Lung (tissue), 12 donors: Measurements from ENCODE around the gene FAM124A. TPM values are rescaled to one million over a fixed set of nuclear protein-coding genes. Genes with fewer than 3 reads are reported as not detected.

Source experiments
- ATAC-seq: fragments of 200-7000 bp; cut with Tn5 transposase; one replicate; pipeline ENCODE4 v1.9.1; 2020; ENCODE audit warnings: moderate number of reproducible peaks; ENCODE audit not compliant: insufficient read depth, low FRiP score
- DNase-seq, 3 donors: peaks; one replicate each; pipeline ENCODE4 v3.0.0-alpha.2; 2013 to 2017
- H3K27ac ChIP-seq, 2 donors: one replicate each; pipeline ENCODE4 v1.5.1; 2013; ENCODE audit warnings: mild to moderate bottlenecking in 2 of 2, moderate library complexity in 2 of 2, control low read depth in 1 of 2, inconsistent platforms in 1 of 2, low read depth in 1 of 2, low read length in 1 of 2
- H3K27me3 ChIP-seq, 3 donors: one replicate each; pipeline ENCODE4 v1.5.1; 2013; ENCODE audit warnings: low read length in 2 of 3; ENCODE audit not compliant: control insufficient read depth in 3 of 3, insufficient read depth in 3 of 3
- H3K36me3 ChIP-seq, 4 donors: one replicate each; pipeline ENCODE4 v1.5.1; 2013; ENCODE audit warnings: low read length in 4 of 4, mild to moderate bottlenecking in 1 of 4, moderate library complexity in 1 of 4; ENCODE audit not compliant: control insufficient read depth in 4 of 4, insufficient read depth in 4 of 4
- H3K4me1 ChIP-seq, 5 donors: one replicate each; pipeline ENCODE4 v1.5.1; 2013; ENCODE audit warnings: low read length in 5 of 5, mild to moderate bottlenecking in 2 of 5, moderate library complexity in 1 of 5; ENCODE audit not compliant: control insufficient read depth in 5 of 5, insufficient read depth in 5 of 5
- H3K4me3 ChIP-seq: one replicate; pipeline ENCODE4 v1.5.1; 2013; ENCODE audit warnings: mild to moderate bottlenecking, control low read depth, moderate library complexity
- H3K9ac ChIP-seq, 2 donors: one replicate each; pipeline ENCODE4 v1.5.1; 2013; ENCODE audit warnings: low read length in 2 of 2, control low read depth in 1 of 2; ENCODE audit not compliant: insufficient read depth in 1 of 2
- H3K9me3 ChIP-seq, 4 donors: one replicate each; pipeline ENCODE4 v1.5.1; 2013; ENCODE audit warnings: low read length in 3 of 4, mild to moderate bottlenecking in 1 of 4, moderate library complexity in 1 of 4; ENCODE audit not compliant: control insufficient read depth in 4 of 4, insufficient read depth in 3 of 4
- CTCF ChIP-seq: IDR thresholded peaks from 2 replicates; pipeline ENCODE4 v1.5.1; 2012; ENCODE audit warnings: mild to moderate bottlenecking; ENCODE audit errors: control extremely low read depth, extremely low read depth
- WGBS, 2 donors: extraction: QIAGEN DNeasy Blood & Tissue Kit; methylation state at CpG; one replicate each; pipeline ENCODE4 v1.1.7; 2013; 5-methylcytosine and 5-hydroxymethylcytosine counted together
- polyA plus RNA-seq, 2 donors: library from polyadenylated mRNA; stranded (reverse); fragments of 200-250 nt; gene quantifications; one replicate each; pipeline ENCODE4 v1.2.1, GENCODE V29; 2013
- total RNA-seq, 2 donors: library from RNA; depleted of rRNA in 1 of 2; stranded (reverse); fragments of >200 nt in 1 of 2; gene quantifications; one replicate each; pipeline ENCODE4 v1.2.1, GENCODE V29; 2014 to 2021
- donor health status: control.
- donor health status: control.
- donor health status: Bipolar disorder and iron deficiency.
- donor health status: healthy.
- donor health status: DM: yes; HTN: yes; CAD: no.

FAM124A gene
- total and polyA plus RNA-seq, 4 donors, result 0.87 to 2.9 (median 1.7) TPM

- no peak for TF ChIP-seq CTCF
- ATAC-seq, result no peak
- no peak overlapping the region for H3K4me3 ChIP-seq
- H3K9me3 ChIP-seq, result peaks cover 0 to 3% (median 0%) of the 10 kb centered on the region in 4 donors
- H3K9ac ChIP-seq, result no peak overlapping the region
- no peaks in the 10 kb centered on the region for H3K27me3 ChIP-seq
- H3K27ac ChIP-seq, result no peak overlapping the region
- H3K4me1 ChIP-seq, result peaks cover 4 to 38% (median 14%) of the 10 kb centered on the region in 5 donors
- WGBS, 2 donors, result 89 to 96% methylated on average over 9 of the region's 9 CpGs
- H3K36me3 ChIP-seq, result no peaks in the 10 kb centered on the region
- no peak for DNase-seq
Observed at GRCh38 chr13:51233117-51233826, 11.1 kb downstream of the FAM124A start.

GRCh38 chr13:51234676-51235075 lies 12.5 kb downstream of the FAM124A start:
- 85 to 89% methylated on average over 10 of the region's 10 CpGs for WGBS, 2 donors
- no peak overlapping the region for H3K9ac ChIP-seq
- no peaks in the 10 kb centered on the region for H3K36me3 ChIP-seq
- no peak overlapping the region for H3K4me3 ChIP-seq
- H3K27me3 ChIP-seq, result no peaks in the 10 kb centered on the region
- no peak for TF ChIP-seq CTCF
- H3K9me3 ChIP-seq, result peaks cover 0 to 3% (median 0%) of the 10 kb centered on the region in 4 donors
- ATAC-seq, result no peak
- H3K27ac ChIP-seq, result no peak overlapping the region
- DNase-seq, result no peak
- H3K4me1 ChIP-seq, result peaks cover 4 to 44% (median 14%) of the 10 kb centered on the region in 5 donors

- no peak for TF ChIP-seq CTCF
- Histone ChIP-seq H3K27me3 (no peaks in the 10 kb centered on the region), H3K9ac (no peak overlapping the region), H3K36me3 (no peaks in the 10 kb centered on the region), H3K4me3 (no peak overlapping the region), H3K27ac (no peak overlapping the region), H3K9me3 (peaks cover 0 to 3% (median 0%) of the 10 kb centered on the region in 4 donors), H3K4me1 (peaks cover 4 to 44% (median 14%) of the 10 kb centered on the region in 5 donors)
- whole genome bisulfite sequencing, 2 donors, result 80 to 87% methylated on average over 2 of the region's 2 CpGs
- ATAC-seq (no peak), DNase-seq (no peak)
Observed at GRCh38 chr13:51235186-51235585, 13.0 kb downstream of the FAM124A start.
